DMS79 treated with DMSO at 0.1 percent for 48 hours (cell line): Measurements from ENCODE around the gene RRAS2.
"Not testable (repeated sequence)": the region's sequence is repeated elsewhere in the genome, so short reads cannot be mapped to it uniquely, and the experiment has no call there.

ENCODE experiments used
- DNase-seq: peaks from one replicate; lab custom pipeline; 2025; lab: John Stamatoyannopoulos, UW

Gene RRAS2

GRCh38 chr11:14358729-14359439 is at the start of gene RRAS2:
Gene RRAS2, minus strand, starts transcription at chr11:14359183. Its CDS starts 313 bp downstream, at chr11:14358870.
- DNase-seq = peak; percentile 9

GRCh38 chr11:14408612-14409011 is 49.6 kb upstream of the RRAS2 start:
- no peak for DNase-seq

GRCh38 chr11:14406116-14406515 is 47.1 kb upstream of the RRAS2 start:
- DNase-seq = not testable (repeated sequence)

- DNase-seq = not testable (repeated sequence)
Measured at GRCh38 chr11:14403528-14403927, 44.5 kb upstream of the RRAS2 start.

- DNase-seq = no peak
Measured at GRCh38 chr11:14399087-14399486, 40.1 kb upstream of the RRAS2 start.

GRCh38 chr11:14396273-14396672 is 37.3 kb upstream of the RRAS2 start:
- DNase-seq = no peak

GRCh38 chr11:14393889-14394288 is 34.9 kb upstream of the RRAS2 start:
- DNase-seq = no peak

- DNase-seq = no peak
Measured at GRCh38 chr11:14393129-14393528, 34.1 kb upstream of the RRAS2 start.

- no peak for DNase-seq
Measured at GRCh38 chr11:14390669-14391068, 31.7 kb upstream of the RRAS2 start.

GRCh38 chr11:14388352-14388751 is 29.4 kb upstream of the RRAS2 start:
- DNase-seq = no peak

- DNase-seq = no peak
Measured at GRCh38 chr11:14386895-14387480, 28.0 kb upstream of the RRAS2 start.

- no peak for DNase-seq
Measured at GRCh38 chr11:14386081-14386480, 27.1 kb upstream of the RRAS2 start.

GRCh38 chr11:14384338-14384737 is 25.4 kb upstream of the RRAS2 start:
- no peak for DNase-seq

GRCh38 chr11:14381968-14382367 is 23.0 kb upstream of the RRAS2 start:
- DNase-seq = no peak

- DNase-seq = peak; percentile 45
Measured at GRCh38 chr11:14380947-14381561, 22.1 kb upstream of the RRAS2 start.

- DNase-seq = no peak
Measured at GRCh38 chr11:14380125-14380936, 21.3 kb upstream of the RRAS2 start.

- DNase-seq = no peak
Measured at GRCh38 chr11:14378171-14378570, 19.2 kb upstream of the RRAS2 start.

GRCh38 chr11:14376920-14377319 is 17.9 kb upstream of the RRAS2 start:
- DNase-seq = no peak

GRCh38 chr11:14374922-14375830 is 16.2 kb upstream of the RRAS2 start:
- DNase-seq = no peak

- DNase-seq = no peak
Measured at GRCh38 chr11:14373941-14374646, 15.1 kb upstream of the RRAS2 start.

GRCh38 chr11:14372011-14372410 is 13.0 kb upstream of the RRAS2 start:
- DNase-seq = no peak
